ENCODE measurements around the gene DHFR. TPM values are rescaled to one million over a fixed set of nuclear protein-coding genes. Genes with fewer than 3 reads are reported as not detected.

Gene DHFR
- total RNA-seq, 1 donor from 2014 or later, result 45.4 TPM

DNA sequence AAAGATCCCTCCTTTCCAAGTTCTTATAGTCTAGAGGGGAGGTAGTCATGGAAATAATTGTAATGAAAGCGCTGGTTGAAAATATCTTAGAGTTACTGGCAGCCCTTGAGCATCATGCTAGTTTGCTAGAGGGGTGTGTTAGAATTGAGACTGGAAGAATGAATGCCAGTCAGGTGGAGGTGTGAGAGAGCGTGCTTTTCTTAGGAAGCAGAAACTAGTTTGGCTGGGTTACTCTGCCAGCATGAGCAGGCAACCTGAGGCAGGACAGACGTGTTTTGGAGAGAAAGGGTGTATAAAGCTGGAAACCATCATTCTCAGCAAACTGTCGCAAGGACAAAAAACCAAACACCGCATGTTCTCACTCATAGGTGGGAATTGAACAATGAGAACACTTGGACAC lies 43.6 kb upstream of the DHFR start:
- no peaks in the 10 kb centered on the region for H3K9me3 Mint-ChIP-seq (ENCODE audit: low read depth)
- no peaks in the 10 kb centered on the region for H3K27me3 Mint-ChIP-seq
- H3K4me1 Mint-ChIP-seq (ENCODE audit: low read depth), result peaks cover 15% of the 10 kb centered on the region
- TF ChIP-seq, protein P1, sequence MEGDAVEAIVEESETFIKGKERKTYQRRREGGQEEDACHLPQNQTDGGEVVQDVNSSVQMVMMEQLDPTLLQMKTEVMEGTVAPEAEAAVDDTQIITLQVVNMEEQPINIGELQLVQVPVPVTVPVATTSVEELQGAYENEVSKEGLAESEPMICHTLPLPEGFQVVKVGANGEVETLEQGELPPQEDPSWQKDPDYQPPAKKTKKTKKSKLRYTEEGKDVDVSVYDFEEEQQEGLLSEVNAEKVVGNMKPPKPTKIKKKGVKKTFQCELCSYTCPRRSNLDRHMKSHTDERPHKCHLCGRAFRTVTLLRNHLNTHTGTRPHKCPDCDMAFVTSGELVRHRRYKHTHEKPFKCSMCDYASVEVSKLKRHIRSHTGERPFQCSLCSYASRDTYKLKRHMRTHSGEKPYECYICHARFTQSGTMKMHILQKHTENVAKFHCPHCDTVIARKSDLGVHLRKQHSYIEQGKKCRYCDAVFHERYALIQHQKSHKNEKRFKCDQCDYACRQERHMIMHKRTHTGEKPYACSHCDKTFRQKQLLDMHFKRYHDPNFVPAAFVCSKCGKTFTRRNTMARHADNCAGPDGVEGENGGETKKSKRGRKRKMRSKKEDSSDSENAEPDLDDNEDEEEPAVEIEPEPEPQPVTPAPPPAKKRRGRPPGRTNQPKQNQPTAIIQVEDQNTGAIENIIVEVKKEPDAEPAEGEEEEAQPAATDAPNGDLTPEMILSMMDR (IDR thresholded peaks at IDR 0.05; ENCODE audit: unreplicated experiment), result no peak
- no peak for DNase-seq (ENCODE audit: low spot score, unreplicated experiment)
- no peak overlapping the region for H3K4me3 Mint-ChIP-seq (ENCODE audit: low read depth)
- H3K27ac Mint-ChIP-seq, result no peak overlapping the region
- peaks cover 3% of the 10 kb centered on the region for H3K36me3 Mint-ChIP-seq (ENCODE audit: insufficient read depth)

DNA sequence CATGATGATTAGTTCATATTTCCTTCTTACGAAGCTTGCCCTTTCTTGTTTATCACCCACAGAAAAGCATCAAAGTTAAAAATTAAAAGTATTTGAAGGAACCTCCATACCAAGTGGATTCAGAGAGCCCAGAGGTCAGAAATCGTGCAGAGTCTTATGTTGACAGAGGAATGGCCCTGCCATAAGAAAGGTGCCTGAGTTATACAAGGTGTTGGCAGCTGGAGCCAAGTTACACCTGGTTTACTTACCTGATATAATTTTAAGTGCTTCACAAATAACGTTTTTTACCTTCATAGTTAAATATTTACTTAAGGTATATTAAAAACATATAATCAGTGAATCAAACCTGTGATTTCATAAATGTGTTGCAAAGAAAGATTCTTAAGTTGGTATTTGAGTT lies 42.3 kb upstream of the DHFR start:
- Mint-ChIP-seq H3K36me3 (ENCODE audit: insufficient read depth) (peaks cover 3% of the 10 kb centered on the region), H3K4me1 (ENCODE audit: low read depth) (peaks cover 13% of the 10 kb centered on the region), H3K9me3 (ENCODE audit: low read depth) (no peaks in the 10 kb centered on the region)

DNA sequence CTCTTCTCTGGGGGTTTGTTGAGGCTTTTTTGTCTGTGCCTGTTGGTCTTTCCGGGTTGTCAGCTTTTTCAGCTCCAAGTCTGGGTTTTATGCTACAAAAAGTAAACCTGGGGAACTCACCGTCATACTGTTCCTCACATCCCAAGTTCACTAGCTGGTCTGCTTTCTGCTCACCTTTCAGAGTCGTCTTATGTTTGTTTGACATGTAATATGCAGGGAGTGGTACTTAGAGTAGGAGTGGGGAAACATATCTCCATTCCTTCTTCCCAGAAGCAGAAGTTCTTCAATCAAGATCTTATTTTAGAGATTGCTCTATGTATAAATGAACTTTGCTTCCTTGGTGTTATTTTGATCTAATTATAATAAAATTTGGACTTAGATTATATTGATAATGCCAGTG lies 41.7 kb upstream of the DHFR start:
- Mint-ChIP-seq H3K27me3 (no peaks in the 10 kb centered on the region), H3K27ac (peak overlapping the region; percentile 54)

More for the DNA sequence above, 42.3 kb upstream of the DHFR start:
- no peak overlapping the region for H3K4me3 Mint-ChIP-seq (ENCODE audit: low read depth)
- H3K27ac Mint-ChIP-seq, result no peak overlapping the region
- TF ChIP-seq, protein P1 (IDR thresholded peaks at IDR 0.05; ENCODE audit: unreplicated experiment), result no peak
- DNase-seq (ENCODE audit: low spot score, unreplicated experiment), result no peak
- H3K27me3 Mint-ChIP-seq, result no peaks in the 10 kb centered on the region

DNA sequence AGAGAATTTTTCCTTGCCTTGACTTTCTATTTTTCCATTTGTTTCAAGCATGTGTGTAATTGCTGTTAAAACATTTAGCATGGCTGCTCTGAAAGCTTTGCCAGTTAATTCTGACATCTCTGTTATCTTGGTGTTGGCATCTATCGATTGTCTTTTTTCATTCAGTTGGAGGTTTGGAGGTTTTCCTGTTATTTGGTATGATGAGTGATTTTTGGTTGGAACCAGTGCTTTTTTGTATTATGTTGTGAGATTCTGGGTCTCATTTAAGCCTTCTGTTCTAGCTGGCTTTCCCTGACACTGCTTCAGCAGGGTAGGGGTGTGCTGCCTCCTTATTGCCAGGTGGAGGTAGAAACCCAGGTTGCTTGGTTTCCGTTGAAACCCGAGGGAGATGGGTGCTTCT lies 40.9 kb upstream of the DHFR start:
- Mint-ChIP-seq H3K27me3 (no peaks in the 10 kb centered on the region), H3K4me3 (ENCODE audit: low read depth) (no peak overlapping the region), H3K36me3 (ENCODE audit: insufficient read depth) (peaks cover 3% of the 10 kb centered on the region), H3K9me3 (ENCODE audit: low read depth) (no peaks in the 10 kb centered on the region), H3K27ac (no peak overlapping the region), H3K4me1 (ENCODE audit: low read depth) (peaks cover 3% of the 10 kb centered on the region)
- no peak for DNase-seq (ENCODE audit: low spot score, unreplicated experiment)
- TF ChIP-seq, protein P1 (IDR thresholded peaks at IDR 0.05; ENCODE audit: unreplicated experiment), result no peak

More for the DNA sequence above, 41.7 kb upstream of the DHFR start:
- H3K36me3 Mint-ChIP-seq (ENCODE audit: insufficient read depth), result peaks cover 3% of the 10 kb centered on the region
- TF ChIP-seq, protein P1 (IDR thresholded peaks at IDR 0.05; ENCODE audit: unreplicated experiment), result no peak
- no peaks in the 10 kb centered on the region for H3K9me3 Mint-ChIP-seq (ENCODE audit: low read depth)
- H3K4me1 Mint-ChIP-seq (ENCODE audit: low read depth), result peaks cover 9% of the 10 kb centered on the region
- no peak overlapping the region for H3K4me3 Mint-ChIP-seq (ENCODE audit: low read depth)
- no peak for DNase-seq (ENCODE audit: low spot score, unreplicated experiment)

DNA sequence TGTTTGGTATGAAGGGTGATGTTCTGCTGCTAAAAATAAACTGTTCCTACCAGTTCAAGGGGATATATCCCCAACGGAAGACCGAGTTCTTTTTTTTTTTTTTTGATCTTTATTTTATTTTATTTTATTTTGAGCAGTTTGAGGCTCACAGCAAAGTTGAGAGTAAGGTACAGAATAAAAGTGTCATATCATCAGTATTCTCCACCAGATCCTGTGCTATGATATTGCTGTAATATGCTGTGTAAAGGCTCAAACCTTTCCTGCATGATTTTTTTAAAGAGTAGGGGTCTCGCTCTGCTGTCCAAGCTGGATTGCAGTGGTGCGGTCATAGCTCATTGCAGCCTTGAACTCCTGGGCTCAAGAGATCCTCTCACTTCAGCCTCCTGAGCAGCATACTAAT lies 34.8 kb upstream of the DHFR start:
- Mint-ChIP-seq H3K27me3 (no peaks in the 10 kb centered on the region), H3K4me1 (ENCODE audit: low read depth) (peaks cover 9% of the 10 kb centered on the region), H3K4me3 (ENCODE audit: low read depth) (no peak overlapping the region), H3K36me3 (ENCODE audit: insufficient read depth) (peaks cover under 1% of the 10 kb centered on the region), H3K27ac (no peak overlapping the region), H3K9me3 (ENCODE audit: low read depth) (no peaks in the 10 kb centered on the region)
- DNase-seq (ENCODE audit: low spot score, unreplicated experiment), result no peak
- TF ChIP-seq, protein P1 (IDR thresholded peaks at IDR 0.05; ENCODE audit: unreplicated experiment), result no peak

Measured in progenitor cell of endocrine pancreas (in vitro differentiated cells).